NCI-H446 treated with DMSO at 0.1 percent for 48 hours (cell line): Measurements from ENCODE around the gene FANK1.
"Not testable (repeated sequence)": the region's sequence is repeated elsewhere in the genome, so short reads cannot be mapped to it uniquely, and the experiment has no call there.

Experiments
- DNase-seq: peaks from one replicate; lab custom pipeline; 2025; lab: John Stamatoyannopoulos, UW

Gene FANK1

GRCh38 chr10:126021833-126022500 is 125.6 kb downstream of the FANK1 start:
- no peak for DNase-seq

GRCh38 chr10:126022841-126023240 is 126.5 kb downstream of the FANK1 start:
- no peak for DNase-seq

GRCh38 chr10:126027692-126028091 is 131.3 kb downstream of the FANK1 start:
- no peak for DNase-seq

- no peak for DNase-seq
Measured at GRCh38 chr10:126029999-126030398, 133.6 kb downstream of the FANK1 start.

GRCh38 chr10:126034586-126034985 is 138.2 kb downstream of the FANK1 start:
- DNase-seq: no peak

GRCh38 chr10:126036515-126036914 is 140.2 kb downstream of the FANK1 start:
- no peak for DNase-seq

GRCh38 chr10:126037946-126038345 is 141.6 kb downstream of the FANK1 start:
- no peak for DNase-seq

GRCh38 chr10:126041117-126041516 is 144.8 kb downstream of the FANK1 start:
- no peak for DNase-seq

- DNase-seq: no peak
Measured at GRCh38 chr10:126041804-126042231, 145.5 kb downstream of the FANK1 start.

- DNase-seq: no peak
Measured at GRCh38 chr10:126042354-126042753, 146.0 kb downstream of the FANK1 start.

- no peak for DNase-seq
Measured at GRCh38 chr10:126042906-126043305, 146.5 kb downstream of the FANK1 start.

- no peak for DNase-seq
Measured at GRCh38 chr10:126043389-126043788, 147.0 kb downstream of the FANK1 start.

GRCh38 chr10:126045861-126046260 is 149.5 kb downstream of the FANK1 start:
- no peak for DNase-seq

GRCh38 chr10:126046831-126047230 is 150.5 kb downstream of the FANK1 start:
- no peak for DNase-seq

- not testable (repeated sequence) for DNase-seq
Measured at GRCh38 chr10:126047749-126048148, 151.4 kb downstream of the FANK1 start.

- no peak for DNase-seq
Measured at GRCh38 chr10:126049759-126050700, 153.7 kb downstream of the FANK1 start.

- no peak for DNase-seq
Measured at GRCh38 chr10:126052171-126052570, 155.8 kb downstream of the FANK1 start.

- no peak for DNase-seq
Measured at GRCh38 chr10:126054191-126054590, 157.8 kb downstream of the FANK1 start.

- no peak for DNase-seq
Measured at GRCh38 chr10:126057494-126057893, 161.1 kb downstream of the FANK1 start.

- DNase-seq: no peak
Measured at GRCh38 chr10:126058104-126058503, 161.7 kb downstream of the FANK1 start.

- no peak for DNase-seq
Measured at GRCh38 chr10:126058507-126058906, 162.1 kb downstream of the FANK1 start.
